ENCODE results near the gene FGF11.

Gene FGF11

GRCh38 chr17:7415784-7416183 lies 23.5 kb upstream of the FGF11 start:
- Histone ChIP-seq H3K4me1 (ENCODE audit: control insufficient read depth in 1 of 2, insufficient read depth in 1 of 2, low read depth in 1 of 2, low read length in 1 of 2) (no peaks in the 10 kb centered on the region), H3K27me3 (peaks cover 9% of the 10 kb centered on the region), H3K4me3 (ENCODE audit: low read depth in 1 of 2, low read length in 1 of 2) (no peak overlapping the region), H3K36me3 (no peaks in the 10 kb centered on the region), H3K9me3 (no peaks in the 10 kb centered on the region), H3K27ac (no peak overlapping the region)
- no peak for TF ChIP-seq CTCF (IDR thresholded peaks at IDR 0.05)

GRCh38 chr17:7416323-7416722 lies 23.0 kb upstream of the FGF11 start:
- no peak overlapping the region for H3K4me3 ChIP-seq (ENCODE audit: low read depth in 1 of 2, low read length in 1 of 2)
- H3K27me3 ChIP-seq, result peaks cover 4% of the 10 kb centered on the region
- TF ChIP-seq CTCF (IDR thresholded peaks at IDR 0.05), result no peak
- no peak overlapping the region for H3K27ac ChIP-seq
- H3K4me1 ChIP-seq (ENCODE audit: control insufficient read depth in 1 of 2, insufficient read depth in 1 of 2, low read depth in 1 of 2, low read length in 1 of 2), result no peaks in the 10 kb centered on the region
- H3K36me3 ChIP-seq, result no peaks in the 10 kb centered on the region
- H3K9me3 ChIP-seq, result no peaks in the 10 kb centered on the region

GRCh38 chr17:7417056-7417655 lies 22.2 kb upstream of the FGF11 start:
- Histone ChIP-seq H3K27ac (no peak overlapping the region), H3K4me1 (ENCODE audit: control insufficient read depth in 1 of 2, insufficient read depth in 1 of 2, low read depth in 1 of 2, low read length in 1 of 2) (no peaks in the 10 kb centered on the region), H3K4me3 (ENCODE audit: low read depth in 1 of 2, low read length in 1 of 2) (no peak overlapping the region), H3K36me3 (no peaks in the 10 kb centered on the region), H3K27me3 (no peaks in the 10 kb centered on the region), H3K9me3 (no peaks in the 10 kb centered on the region)
- no peak for TF ChIP-seq CTCF (IDR thresholded peaks at IDR 0.05)

DNA sequence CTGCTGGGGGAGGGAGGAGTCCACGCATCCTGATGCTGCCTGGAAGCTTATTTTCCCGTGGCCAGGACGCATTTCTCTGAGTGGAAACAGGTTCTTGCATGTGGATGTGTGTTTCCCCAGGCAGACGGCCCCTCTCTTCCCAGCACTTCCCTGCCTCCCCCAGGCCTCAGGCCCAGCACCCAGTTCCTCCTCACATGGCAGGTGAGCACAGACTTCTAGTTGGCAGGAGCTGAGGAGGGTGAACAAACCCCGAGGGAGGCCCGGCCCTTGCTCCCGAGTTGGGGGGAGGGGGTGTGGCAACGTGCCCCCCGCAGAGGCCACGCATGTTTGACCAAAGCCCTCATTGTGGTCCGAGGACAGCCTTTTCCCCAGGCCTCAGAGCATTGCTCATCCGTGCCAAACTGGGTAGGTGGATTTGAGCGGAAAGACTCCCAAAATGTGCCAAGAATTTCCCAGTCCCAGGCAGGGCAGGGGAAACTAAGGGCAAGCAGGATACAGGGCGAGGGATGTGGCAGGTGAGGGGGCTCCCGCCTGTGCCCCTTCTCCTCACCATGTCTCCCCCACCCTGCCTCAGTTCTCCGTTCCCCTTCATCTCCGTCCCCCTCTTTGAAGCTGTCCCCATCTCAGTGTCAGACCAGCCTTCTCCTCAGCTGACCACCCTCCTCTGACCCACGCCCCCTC lies 20.7 kb upstream of the FGF11 start:
- Histone ChIP-seq H3K4me3 (ENCODE audit: low read depth in 1 of 2, low read length in 1 of 2) (no peak overlapping the region), H3K27ac (no peak overlapping the region), H3K27me3 (no peaks in the 10 kb centered on the region), H3K9me3 (no peaks in the 10 kb centered on the region), H3K36me3 (no peaks in the 10 kb centered on the region), H3K4me1 (ENCODE audit: control insufficient read depth in 1 of 2, insufficient read depth in 1 of 2, low read depth in 1 of 2, low read length in 1 of 2) (no peaks in the 10 kb centered on the region)
- no peak for TF ChIP-seq CTCF (IDR thresholded peaks at IDR 0.05)

DNA sequence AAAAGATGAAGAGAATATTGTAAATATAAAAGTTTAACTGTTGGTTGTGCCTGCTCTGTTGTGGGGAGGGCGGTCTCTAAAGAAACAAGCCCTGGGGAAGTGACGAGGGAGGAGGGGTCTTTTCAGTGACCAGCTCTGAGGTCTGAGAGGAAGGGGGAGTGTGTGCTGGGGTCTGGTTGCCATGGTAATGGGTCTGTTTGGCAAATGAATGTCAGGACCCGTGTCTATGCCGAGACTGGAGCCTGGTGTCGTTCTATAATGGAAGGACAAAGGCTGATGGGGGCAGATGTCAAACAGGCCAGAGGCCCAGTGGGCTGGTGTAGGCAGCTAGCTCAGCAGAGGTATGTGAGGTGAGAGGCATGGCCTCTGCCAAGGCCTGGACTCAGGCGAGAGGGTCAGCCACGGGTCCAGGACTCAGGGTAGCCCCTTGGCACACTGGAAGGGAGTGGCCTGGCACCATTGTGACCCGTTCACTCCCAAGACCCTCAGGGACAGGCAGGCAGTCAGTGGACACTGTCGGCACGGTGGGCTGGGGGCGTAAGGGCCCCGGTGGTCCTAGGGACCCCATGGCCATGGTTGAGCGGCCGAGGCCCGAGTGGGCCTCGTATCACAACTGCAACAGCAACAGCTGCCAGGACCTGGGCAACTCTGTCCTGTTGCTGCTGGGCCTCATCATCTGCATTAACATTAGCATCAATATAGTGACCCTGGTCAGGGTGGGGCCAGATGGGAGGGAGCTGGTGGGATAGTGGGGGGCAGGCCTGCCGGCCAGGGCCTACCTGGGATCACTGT lies 19.3 kb upstream of the FGF11 start, which contains the start of gene SPEM1:
Gene SPEM1 (plus strand): TSS at position 506 of the 792 bp plus-strand sequence. CDS start 61 bp downstream, at position 567.
- Histone ChIP-seq H3K4me3 (ENCODE audit: low read depth in 1 of 2, low read length in 1 of 2) (no peak within 1 kb of the TSS), H3K27ac (no peak within 1 kb of the TSS), H3K9me3 (no peaks in the 10 kb centered on the region), H3K36me3 (no peaks in the 10 kb centered on the region), H3K27me3 (no peaks in the 10 kb centered on the region), H3K4me1 (ENCODE audit: control insufficient read depth in 1 of 2, insufficient read depth in 1 of 2, low read depth in 1 of 2, low read length in 1 of 2) (no peaks in the 10 kb centered on the region)
- no peak for TF ChIP-seq CTCF (IDR thresholded peaks at IDR 0.05)
